ENCODE measurements around the gene EQTN. TPM values are rescaled to one million over a fixed set of nuclear protein-coding genes. Genes with fewer than 3 reads are reported as not detected.

Gene EQTN
- total and polyA plus RNA-seq, 3 donors from 2014 or later, result 10.5 to 44.9 (median 33.0) TPM

GRCh38 chr9:27279611-27280010 lies 17.3 kb downstream of the EQTN start:
- peaks cover 5% of the 10 kb centered on the region for H3K4me1 ChIP-seq
- no peaks in the 10 kb centered on the region for H3K27me3 ChIP-seq
- DNase-seq, result no peak
- no peak overlapping the region for H3K27ac ChIP-seq
- intact Hi-C loops (cut with DNase I; ENCODE audit: low total_unique reads), result no loop called here
- H3K9me3 ChIP-seq, result no peaks in the 10 kb centered on the region
- no peaks in the 10 kb centered on the region for H3K36me3 ChIP-seq (ENCODE audit: low read depth, missing control alignments)
- 76 to 78% methylated on average over 3 of the region's 3 CpGs for WGBS, 2 donors
- no peak for TF ChIP-seq CTCF (IDR thresholded peaks at IDR 0.05)
- no peak for TF ChIP-seq POLR2A (IDR thresholded peaks at IDR 0.05)
- H3K4me3 ChIP-seq, result no peak overlapping the region

- WGBS, 2 donors, result 69 to 87% methylated on average over 1 of the region's 1 CpG
- Histone ChIP-seq H3K4me1 (peaks cover 5% of the 10 kb centered on the region), H3K9me3 (no peaks in the 10 kb centered on the region), H3K27me3 (no peaks in the 10 kb centered on the region), H3K36me3 (ENCODE audit: low read depth, missing control alignments) (no peaks in the 10 kb centered on the region), H3K4me3 (no peak overlapping the region), H3K27ac (no peak overlapping the region)
- TF ChIP-seq POLR2A (IDR thresholded peaks at IDR 0.05), result no peak
- no peak for TF ChIP-seq CTCF (IDR thresholded peaks at IDR 0.05)
- intact Hi-C loops (cut with DNase I; ENCODE audit: low total_unique reads), result no loop called here
- no peak for DNase-seq
These were observed 18.6 kb downstream of the EQTN start for GRCh38 chr9:27278374-27278773.

- Histone ChIP-seq H3K4me1 (peaks cover 5% of the 10 kb centered on the region), H3K4me3 (no peak overlapping the region), H3K36me3 (ENCODE audit: low read depth, missing control alignments) (no peaks in the 10 kb centered on the region), H3K9me3 (no peaks in the 10 kb centered on the region), H3K27ac (no peak overlapping the region), H3K27me3 (no peaks in the 10 kb centered on the region)
- peak; percentile 72 to 96 (median 74) for TF ChIP-seq CTCF (IDR thresholded peaks at IDR 0.05)
- no peak for TF ChIP-seq POLR2A (IDR thresholded peaks at IDR 0.05)
- 24 to 35% methylated on average over 12 of the region's 12 CpGs for WGBS, 2 donors
- DNase-seq, result no peak
- intact Hi-C loops (cut with DNase I; ENCODE audit: low total_unique reads), result no loop called here
These were observed 20.5 kb downstream of the EQTN start for GRCh38 chr9:27276193-27277030.

- no peak for DNase-seq
- intact Hi-C loops (cut with DNase I; ENCODE audit: low total_unique reads), result no loop called here
- Histone ChIP-seq H3K9me3 (no peaks in the 10 kb centered on the region), H3K27me3 (no peaks in the 10 kb centered on the region), H3K36me3 (ENCODE audit: low read depth, missing control alignments) (no peaks in the 10 kb centered on the region), H3K4me3 (no peak overlapping the region), H3K27ac (no peak overlapping the region), H3K4me1 (no peaks in the 10 kb centered on the region)
- no peak for TF ChIP-seq POLR2A (IDR thresholded peaks at IDR 0.05)
- no peak for TF ChIP-seq CTCF (IDR thresholded peaks at IDR 0.05)
- WGBS, 2 donors, result 78 to 96% methylated on average over 1 of the region's 1 CpG
These were observed 23.8 kb downstream of the EQTN start for GRCh38 chr9:27273186-27273585.

- Histone ChIP-seq H3K4me1 (no peaks in the 10 kb centered on the region), H3K4me3 (no peak overlapping the region), H3K27ac (no peak overlapping the region), H3K36me3 (ENCODE audit: low read depth, missing control alignments) (no peaks in the 10 kb centered on the region), H3K9me3 (no peaks in the 10 kb centered on the region), H3K27me3 (no peaks in the 10 kb centered on the region)
- TF ChIP-seq POLR2A (IDR thresholded peaks at IDR 0.05) (no peak), CTCF (IDR thresholded peaks at IDR 0.05) (no peak)
- intact Hi-C loops (cut with DNase I; ENCODE audit: low total_unique reads), result no loop called here
- WGBS, 2 donors, result 96 to 97% methylated on average over 2 of the region's 2 CpGs
- no peak for DNase-seq
These were observed 24.8 kb downstream of the EQTN start for GRCh38 chr9:27272103-27272502.

Data from testis (tissue), 3 donors.